ENCODE results near the gene RAB5IF.
A peak's percentile ranks its signal among the peaks of the same experiment; 100 is the strongest.
"Not testable (repeated sequence)": the region's sequence is repeated elsewhere in the genome, so short reads cannot be mapped to it uniquely, and the experiment has no call there.

The RAB5IF gene

DNA sequence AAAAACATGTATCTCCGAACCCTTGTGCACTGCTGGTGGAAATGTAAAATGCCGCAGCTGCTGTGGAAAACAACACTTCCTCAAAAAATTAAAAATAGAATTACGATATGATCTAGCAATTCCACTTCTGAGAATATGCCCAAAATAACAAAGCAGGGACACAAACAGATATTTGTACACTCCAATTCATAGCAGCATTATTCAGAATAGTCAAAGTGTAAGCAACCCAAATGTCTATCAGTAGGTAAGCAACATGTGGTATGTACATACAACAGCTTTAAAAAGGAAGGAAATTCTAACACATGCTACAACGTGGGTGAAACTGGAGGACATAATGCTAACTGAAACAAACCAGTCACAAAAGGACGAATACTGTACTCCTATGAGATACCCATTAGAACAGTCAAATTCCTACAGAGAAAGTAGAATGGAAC is 5.7 kb upstream of the RAB5IF start:
- DNase-seq (ENCODE audit: low spot score in 2 of 2) = no peak
- H3K36me3 ChIP-seq (replicated peaks) = 0 out of 2 replicates have a peak, but pooled peaks cover 2% of the 10 kb centered on the region
- H3K4me1 ChIP-seq = peaks cover 1% of the 10 kb centered on the region
- in situ Hi-C loops (cut with MboI; ENCODE audit: low sequenced_read_pairs) = loop anchor here (5.0 kb wide), 1 partner anchor 43 kb away; no protein-coding TSS in a partner anchor
- H3K27me3 ChIP-seq (ENCODE audit: low read depth) = no peaks in the 10 kb centered on the region
- no peak overlapping the region for H3K4me3 ChIP-seq
- H3K9me3 ChIP-seq = no peaks in the 10 kb centered on the region

DNA sequence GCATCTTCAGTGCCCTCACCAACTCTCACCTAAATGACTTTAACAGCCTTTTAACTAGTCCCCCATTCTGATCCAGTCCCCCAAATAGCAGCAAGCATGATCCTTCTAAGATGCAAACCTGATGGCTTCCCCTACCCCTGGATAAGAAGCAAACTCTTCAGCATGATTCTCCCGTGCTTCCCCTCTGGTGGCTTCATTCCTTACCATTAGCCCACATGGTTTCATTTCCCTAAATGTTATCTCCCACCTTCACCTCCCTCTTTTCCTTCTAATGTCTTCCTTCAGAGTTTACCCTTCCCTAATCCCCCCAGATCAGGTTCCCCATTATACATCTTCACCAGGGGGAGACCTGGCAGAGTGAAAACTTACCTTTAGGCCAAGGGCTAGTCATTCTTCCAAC is 4.0 kb upstream of the RAB5IF start:
- Histone ChIP-seq H3K9me3 (no peaks in the 10 kb centered on the region), H3K27me3 (ENCODE audit: low read depth) (no peaks in the 10 kb centered on the region), H3K36me3 (replicated peaks) (peaks cover 6% of the 10 kb centered on the region; the same call in 1 of the 2 replicates), H3K4me3 (no peak overlapping the region), H3K4me1 (peaks cover 5% of the 10 kb centered on the region)
- DNase-seq (ENCODE audit: low spot score in 2 of 2) = no peak
- in situ Hi-C loops (cut with MboI; ENCODE audit: low sequenced_read_pairs) = loop anchor here (5.0 kb wide), 1 partner anchor 44 kb away; no protein-coding TSS in a partner anchor

DNA sequence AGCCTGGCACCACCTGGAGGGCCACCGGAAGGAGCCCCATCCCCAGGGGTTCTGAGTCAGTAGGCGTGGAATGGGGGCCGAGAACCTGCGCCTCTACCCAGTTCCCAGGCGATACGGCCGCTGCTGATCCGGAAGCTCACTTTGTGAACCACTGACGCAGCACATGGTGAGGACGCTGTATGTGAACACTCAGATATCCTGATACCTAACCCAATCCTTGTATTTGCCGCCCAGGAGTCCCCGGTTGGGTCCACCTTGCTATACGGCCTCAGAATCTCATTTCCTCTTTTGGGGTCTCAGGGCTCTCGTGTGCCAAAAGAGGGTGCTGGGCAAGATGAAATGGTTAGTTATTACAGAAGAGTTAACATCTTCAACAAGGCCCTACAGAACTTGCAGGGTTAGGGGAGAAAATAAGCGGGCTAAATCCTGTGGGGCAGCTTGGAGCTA is 604 bp upstream of the RAB5IF start:
- Histone ChIP-seq H3K36me3 (replicated peaks) (peaks cover 29% of the 10 kb centered on the region), H3K4me3 (peak overlapping the region; percentile 97), H3K9me3 (no peaks in the 10 kb centered on the region), H3K4me1 (peaks cover 5% of the 10 kb centered on the region), H3K27me3 (ENCODE audit: low read depth) (no peaks in the 10 kb centered on the region)
- in situ Hi-C loops (cut with MboI; ENCODE audit: low sequenced_read_pairs) = loop anchor here (5.0 kb wide), 1 partner anchor 48 kb away; no protein-coding TSS in a partner anchor
- DNase-seq (ENCODE audit: low spot score in 2 of 2) = no peak

DNA sequence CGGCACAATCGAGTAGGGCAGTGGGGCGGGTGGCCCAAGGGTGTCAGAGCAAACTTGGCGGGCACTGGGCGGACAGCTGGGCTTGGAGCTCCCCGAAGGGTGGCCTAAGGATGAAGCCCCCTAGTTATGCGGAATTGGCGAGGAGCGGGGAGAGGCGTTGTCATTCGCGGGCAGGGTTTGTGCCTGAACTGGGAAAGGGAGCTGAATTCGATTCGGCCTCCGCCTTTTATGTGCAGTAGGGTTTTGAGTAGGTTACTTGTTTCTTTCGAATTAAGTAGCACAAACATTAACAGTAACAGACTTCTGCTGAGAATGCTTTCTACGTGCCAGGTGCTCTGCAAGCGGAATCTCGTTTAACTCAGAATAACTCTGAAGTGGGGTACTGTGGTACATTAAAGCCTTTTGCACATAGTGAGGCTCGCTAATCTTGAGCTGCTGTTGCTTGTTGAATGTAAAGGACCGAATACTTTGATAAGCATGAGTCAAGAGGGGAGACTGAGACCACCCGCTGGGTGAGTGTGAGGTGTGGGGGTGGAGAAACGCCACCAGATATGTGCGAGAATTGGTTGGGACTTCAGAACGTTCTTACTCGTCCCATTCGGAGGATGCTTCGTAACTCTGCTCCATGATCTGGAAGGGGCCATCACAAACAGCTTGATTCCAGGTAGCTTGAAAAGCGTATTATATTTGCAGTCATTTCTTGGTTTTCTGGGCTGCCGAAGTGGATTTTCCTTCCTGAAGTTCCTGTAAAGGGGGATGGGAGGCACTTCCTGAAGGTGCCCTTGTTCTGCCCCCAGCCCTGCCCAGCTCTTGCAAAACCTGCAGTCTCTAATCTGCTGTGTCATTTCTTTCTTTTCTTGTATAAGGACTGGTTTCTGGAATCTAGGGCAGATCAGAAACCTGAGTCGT is 833 bp downstream of the RAB5IF start:
- Histone ChIP-seq H3K4me1 (peaks cover 5% of the 10 kb centered on the region), H3K4me3 (peak overlapping the region; percentile 97), H3K36me3 (replicated peaks) (peaks cover 41% of the 10 kb centered on the region), H3K9me3 (no peaks in the 10 kb centered on the region), H3K27me3 (ENCODE audit: low read depth) (no peaks in the 10 kb centered on the region)
- peak in 1 of 2 experiments; percentile 40 for DNase-seq (ENCODE audit: low spot score in 2 of 2)
- in situ Hi-C loops (cut with MboI; ENCODE audit: low sequenced_read_pairs) = no loop called here

DNA sequence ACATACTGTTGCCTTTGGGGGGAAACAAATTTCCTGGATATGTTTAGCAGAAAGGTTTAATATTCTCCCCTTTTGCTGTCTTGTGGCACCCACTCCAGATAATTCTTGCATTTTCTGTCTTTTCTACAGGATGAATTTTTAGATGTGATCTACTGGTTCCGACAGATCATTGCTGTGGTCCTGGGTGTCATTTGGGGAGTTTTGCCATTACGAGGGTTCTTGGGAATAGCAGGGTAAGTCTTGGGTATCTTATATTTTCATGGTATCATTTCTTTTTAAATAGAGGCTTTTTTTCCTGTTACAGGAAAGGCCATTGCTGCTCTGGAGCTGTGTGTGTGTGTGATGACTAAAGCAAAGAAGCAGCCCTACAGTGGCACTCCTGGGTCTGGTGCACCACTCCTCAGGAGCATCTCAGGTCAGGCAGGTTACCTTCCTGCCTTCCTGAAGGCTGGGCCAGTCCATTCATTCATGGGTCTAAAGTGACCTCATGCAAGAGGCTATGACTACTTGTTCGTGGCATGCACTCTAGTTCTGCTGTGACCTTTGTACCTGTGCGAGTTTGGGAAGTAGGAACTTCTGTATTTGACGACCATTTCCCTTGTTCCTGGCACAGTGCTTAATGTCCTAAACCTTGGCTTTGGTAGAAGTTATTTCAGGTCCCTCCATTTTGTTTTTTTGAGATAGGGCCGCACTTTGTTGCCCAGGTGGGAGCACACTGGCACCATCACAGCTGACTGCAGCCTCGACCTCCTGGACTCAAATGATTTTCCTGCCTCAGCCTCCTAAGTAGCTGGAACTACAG is 2.2 kb downstream of the RAB5IF start:
- no peak overlapping the region; the same call in 1 of the 2 replicates for H3K4me3 ChIP-seq
- no peak for DNase-seq (ENCODE audit: low spot score in 2 of 2)
- in situ Hi-C loops (cut with MboI; ENCODE audit: low sequenced_read_pairs) = no loop called here
- H3K36me3 ChIP-seq (replicated peaks) = peaks cover 55% of the 10 kb centered on the region
- H3K27me3 ChIP-seq (ENCODE audit: low read depth) = no peaks in the 10 kb centered on the region
- H3K9me3 ChIP-seq = no peaks in the 10 kb centered on the region
- peaks cover 5% of the 10 kb centered on the region for H3K4me1 ChIP-seq

DNA sequence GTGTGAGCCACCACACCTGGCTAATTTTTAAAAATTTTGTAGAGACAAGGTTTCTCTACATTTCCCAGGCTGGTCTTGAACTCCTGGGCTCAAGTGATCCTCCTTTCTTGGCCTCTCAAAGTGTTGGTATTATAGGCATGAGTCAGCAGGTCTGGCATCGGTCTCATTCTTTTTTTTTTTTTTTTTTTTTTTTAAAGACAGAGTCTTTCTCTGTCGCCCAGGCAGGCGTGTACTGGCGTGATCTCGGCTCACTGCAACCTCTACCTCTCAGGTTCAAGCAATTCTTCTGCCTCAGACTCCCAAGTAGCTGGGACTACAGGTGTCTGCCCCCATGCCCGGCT is 2.8 kb downstream of the RAB5IF start:
- DNase-seq (ENCODE audit: low spot score in 2 of 2); H3K4me1 ChIP-seq; H3K27me3 ChIP-seq (ENCODE audit: low read depth); in situ Hi-C loops (cut with MboI; ENCODE audit: low sequenced_read_pairs); H3K9me3 ChIP-seq; H3K4me3 ChIP-seq: not testable (repeated sequence)
- peaks cover 61% of the 10 kb centered on the region for H3K36me3 ChIP-seq (replicated peaks)

DNA sequence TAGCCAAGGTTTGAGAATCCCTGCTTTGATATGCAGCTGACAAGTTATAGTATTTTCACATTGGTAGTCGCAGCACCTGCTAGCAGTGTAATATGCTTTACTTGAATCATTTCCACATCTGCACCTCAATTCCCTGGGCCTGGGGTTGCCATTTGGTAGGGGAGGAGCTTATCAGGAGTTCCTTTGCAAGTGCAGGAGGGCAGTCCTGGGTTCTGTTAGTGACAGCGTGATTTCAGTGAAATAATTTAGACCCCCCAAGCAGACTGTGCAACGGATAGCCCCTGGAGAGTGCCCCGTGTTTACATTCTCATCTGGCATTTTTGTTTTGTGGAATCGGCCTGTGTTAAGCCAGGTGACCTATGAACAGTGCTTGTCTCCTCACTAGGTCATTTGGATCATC is 6.0 kb downstream of the RAB5IF start:
- DNase-seq (ENCODE audit: low spot score in 2 of 2) = no peak
- no peaks in the 10 kb centered on the region for H3K4me1 ChIP-seq
- in situ Hi-C loops (cut with MboI; ENCODE audit: low sequenced_read_pairs) = loop anchor here (5.0 to 10.0 kb wide), 2 partner anchors 143 to 271 kb away; no protein-coding TSS in a partner anchor
- peaks cover 63% of the 10 kb centered on the region for H3K36me3 ChIP-seq (replicated peaks)
- H3K27me3 ChIP-seq (ENCODE audit: low read depth) = no peaks in the 10 kb centered on the region
- no peaks in the 10 kb centered on the region for H3K9me3 ChIP-seq
- H3K4me3 ChIP-seq = no peak overlapping the region

DNA sequence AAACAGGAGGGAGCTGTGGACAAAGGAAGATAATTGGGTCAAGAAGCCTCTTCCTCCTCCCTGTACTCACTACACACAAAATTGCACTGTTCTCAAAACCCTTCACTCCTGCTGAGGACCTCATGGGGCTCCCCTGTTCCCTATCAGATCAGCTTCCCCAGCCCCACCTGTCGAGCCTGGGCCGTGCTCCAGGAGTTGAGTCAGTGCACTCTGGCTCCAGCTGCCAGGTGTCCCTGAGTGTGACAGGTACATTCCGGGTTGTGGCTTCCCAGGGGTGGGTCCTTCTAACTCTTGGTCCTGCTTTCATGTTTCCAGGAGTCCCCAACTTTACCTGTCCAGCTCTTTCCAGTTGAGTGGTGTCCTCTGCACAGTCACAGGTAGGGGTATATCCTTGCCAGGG is 8.4 kb downstream of the RAB5IF start:
- no peaks in the 10 kb centered on the region for H3K27me3 ChIP-seq (ENCODE audit: low read depth)
- DNase-seq (ENCODE audit: low spot score in 2 of 2) = no peak
- H3K36me3 ChIP-seq (replicated peaks) = peaks cover 49% of the 10 kb centered on the region
- in situ Hi-C loops (cut with MboI; ENCODE audit: low sequenced_read_pairs) = loop anchor here (5.0 to 10.0 kb wide), 2 partner anchors 141 to 268 kb away; no protein-coding TSS in a partner anchor
- H3K9me3 ChIP-seq = no peaks in the 10 kb centered on the region
- no peak overlapping the region for H3K4me3 ChIP-seq
- H3K4me1 ChIP-seq = no peaks in the 10 kb centered on the region

DNA sequence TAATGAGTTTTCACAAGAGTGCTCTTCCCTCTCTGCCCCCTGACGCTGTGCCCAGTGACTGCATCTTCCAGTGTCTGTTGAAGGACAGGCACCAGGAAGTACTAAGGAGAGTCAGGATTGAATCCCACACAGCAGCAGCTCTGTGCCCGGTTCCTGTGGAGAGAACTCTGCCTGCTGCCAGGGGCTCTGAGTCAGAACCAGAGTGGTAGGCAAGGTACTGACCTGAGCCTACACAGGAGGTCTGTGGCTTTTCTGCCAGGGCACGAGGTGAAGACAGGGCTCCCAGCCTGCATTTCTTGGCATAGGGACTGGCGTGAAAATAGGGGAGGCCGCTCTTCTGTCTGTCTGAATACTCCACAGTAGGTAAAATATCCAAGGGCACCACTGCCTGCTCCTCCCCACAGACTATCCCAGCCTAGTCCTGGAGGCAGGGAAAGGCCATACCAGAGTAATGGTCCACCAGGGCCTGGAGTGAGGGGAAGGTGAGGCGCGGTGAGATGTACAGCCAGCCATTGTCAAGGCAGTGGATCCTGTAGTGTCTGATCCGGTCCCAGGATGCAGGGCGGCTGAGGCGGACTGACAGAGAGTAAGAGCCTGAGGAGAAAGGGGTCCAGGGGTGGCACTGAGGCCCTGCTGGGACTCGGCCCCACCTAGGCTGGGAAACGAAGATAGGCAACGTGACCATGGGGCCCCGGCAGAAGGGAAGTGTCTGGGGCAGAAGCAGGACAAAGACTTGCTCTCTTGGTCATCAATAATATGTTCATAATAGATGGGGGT is 9.4 kb downstream of the RAB5IF start:
- H3K4me3 ChIP-seq = no peak overlapping the region
- DNase-seq (ENCODE audit: low spot score in 2 of 2) = no peak
- H3K9me3 ChIP-seq = no peaks in the 10 kb centered on the region
- H3K4me1 ChIP-seq = no peaks in the 10 kb centered on the region
- no peaks in the 10 kb centered on the region for H3K27me3 ChIP-seq (ENCODE audit: low read depth)
- in situ Hi-C loops (cut with MboI; ENCODE audit: low sequenced_read_pairs) = loop anchor here (5.0 to 10.0 kb wide), 2 partner anchors 140 to 267 kb away; no protein-coding TSS in a partner anchor
- H3K36me3 ChIP-seq (replicated peaks) = peaks cover 40% of the 10 kb centered on the region

DNA sequence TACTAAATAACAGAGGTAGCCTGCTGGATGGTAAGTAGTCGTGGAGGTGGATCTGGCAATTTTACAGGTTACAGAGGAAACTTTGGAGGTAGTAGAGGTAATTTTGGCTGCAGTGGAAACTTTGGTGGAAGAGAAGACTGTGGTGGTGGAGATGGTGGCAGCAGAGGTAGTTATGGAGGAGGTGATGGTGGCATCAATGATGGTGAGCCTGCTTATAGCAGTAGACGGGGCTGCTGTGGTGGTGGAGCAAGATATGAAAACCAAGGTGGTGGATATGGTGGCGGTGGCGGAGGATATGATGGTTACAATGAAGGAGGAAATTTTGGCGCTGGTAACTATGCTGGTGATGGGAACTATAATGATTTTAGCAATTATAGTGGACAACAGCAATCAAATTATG is 15.3 kb downstream of the RAB5IF start:
- in situ Hi-C loops (cut with MboI; ENCODE audit: low sequenced_read_pairs) = no loop called here
- no peak for DNase-seq (ENCODE audit: low spot score in 2 of 2)
- Histone ChIP-seq H3K9me3 (no peaks in the 10 kb centered on the region), H3K4me3 (no peak overlapping the region), H3K36me3 (replicated peaks) (no peaks in the 10 kb centered on the region), H3K27me3 (ENCODE audit: low read depth) (no peaks in the 10 kb centered on the region), H3K4me1 (no peaks in the 10 kb centered on the region)

DNA sequence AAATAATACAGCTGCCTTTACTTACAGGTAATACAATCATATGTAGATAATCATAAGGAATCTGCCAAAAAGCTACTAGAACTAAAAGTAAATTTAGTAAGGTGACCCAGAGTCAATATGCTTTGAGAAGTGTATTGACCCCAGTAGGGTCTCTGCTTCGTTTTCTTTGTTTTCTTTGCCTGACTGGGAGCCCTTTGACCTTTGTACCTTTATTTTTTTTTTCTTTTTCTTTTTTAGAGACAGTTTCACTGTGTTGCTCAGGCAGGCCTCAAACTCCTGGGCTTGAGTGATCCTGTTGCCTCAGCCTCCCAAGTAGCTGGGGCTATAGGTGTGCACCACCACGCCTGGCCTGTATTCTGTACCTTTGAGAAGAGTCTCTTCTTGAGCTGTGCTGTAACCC is 17.9 kb downstream of the RAB5IF start:
- no peak overlapping the region for H3K4me3 ChIP-seq
- DNase-seq (ENCODE audit: low spot score in 2 of 2) = no peak
- no peaks in the 10 kb centered on the region for H3K4me1 ChIP-seq
- no peaks in the 10 kb centered on the region for H3K9me3 ChIP-seq
- no peaks in the 10 kb centered on the region for H3K27me3 ChIP-seq (ENCODE audit: low read depth)
- H3K36me3 ChIP-seq (replicated peaks) = no peaks in the 10 kb centered on the region
- in situ Hi-C loops (cut with MboI; ENCODE audit: low sequenced_read_pairs) = no loop called here

DNA sequence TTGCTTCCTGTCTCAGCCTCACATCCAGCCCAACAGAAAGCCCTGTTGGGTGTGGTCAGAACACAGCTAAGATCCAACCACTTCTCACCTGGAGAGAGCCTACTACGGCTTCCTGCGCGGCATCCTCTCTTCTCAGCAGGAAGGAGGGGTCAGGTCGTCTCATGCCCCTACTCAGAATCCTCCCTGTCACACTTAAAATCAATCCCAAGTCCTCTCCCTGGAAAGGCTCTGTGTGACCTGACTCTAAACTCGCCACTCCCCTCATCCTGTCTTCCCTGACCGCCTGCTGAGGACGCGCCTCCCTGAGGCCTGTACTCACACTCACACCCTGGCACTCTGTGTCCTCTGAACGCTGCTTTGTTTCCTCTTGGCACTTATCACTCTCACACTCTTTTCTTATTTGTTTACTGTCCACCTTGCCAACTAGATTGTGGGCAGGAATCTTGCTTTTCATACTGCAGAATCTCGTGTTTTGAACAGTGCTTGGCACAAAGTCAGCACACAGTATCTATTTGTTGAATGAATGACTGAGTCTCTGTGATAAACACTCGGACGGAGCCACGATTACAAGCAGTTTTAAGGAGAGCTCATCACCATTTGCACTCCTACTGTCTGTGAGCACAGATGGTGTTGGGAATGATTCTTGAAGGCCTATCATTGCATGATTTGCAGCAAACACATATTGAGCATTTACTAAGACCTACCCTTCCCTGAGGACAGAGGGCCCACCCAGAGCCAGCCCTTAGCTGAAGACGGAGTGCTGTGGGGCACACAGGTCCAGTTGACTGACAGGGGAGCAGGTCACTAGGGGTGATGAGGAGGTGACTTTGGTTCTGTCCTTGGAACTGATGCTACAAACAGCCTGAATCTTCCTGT is 18.7 kb downstream of the RAB5IF start:
- no peak for DNase-seq (ENCODE audit: low spot score in 2 of 2)
- H3K36me3 ChIP-seq (replicated peaks) = no peaks in the 10 kb centered on the region
- H3K4me1 ChIP-seq = no peaks in the 10 kb centered on the region
- no peaks in the 10 kb centered on the region for H3K9me3 ChIP-seq
- no peak overlapping the region for H3K4me3 ChIP-seq
- no peaks in the 10 kb centered on the region for H3K27me3 ChIP-seq (ENCODE audit: low read depth)
- in situ Hi-C loops (cut with MboI; ENCODE audit: low sequenced_read_pairs) = no loop called here

Measured in HAP-1 (cell line).